Spleen (tissue), 11 donors: ENCODE measurements around the gene HIPK2. TPM values are rescaled to one million over a fixed set of nuclear protein-coding genes. Genes with fewer than 3 reads are reported as not detected.

Experiments
- DNase-seq: peaks from one replicate; pipeline ENCODE4 v3.0.0-alpha.2; 2020
- H3K27ac ChIP-seq, 8 donors: fragments of 200-600 bp; sonication (generic) in 7 of 8; 1 replicate in 4 of 8; 2 replicates in 4 of 8; pipeline versions ENCODE4 v1.5.0 to v1.8.0; 2016 to 2021; ENCODE audit warnings: inconsistent platforms in 4 of 8, mild to moderate bottlenecking in 4 of 8, moderate library complexity in 1 of 8
- H3K27me3 ChIP-seq, 7 donors: fragments of 200-600 bp; sonication (generic) in 6 of 7; replicated peaks in 1 of 7; 1 replicate in 4 of 7; 2 replicates in 3 of 7; pipeline versions ENCODE4 v1.5.0 to v1.8.0; 2016 to 2021; ENCODE audit warnings: inconsistent platforms in 3 of 7, mild to moderate bottlenecking in 1 of 7
- H3K36me3 ChIP-seq, 6 donors: fragments of 200-600 bp; sonication (generic) in 5 of 6; 1 replicate in 4 of 6; 2 replicates in 2 of 6; pipeline versions ENCODE4 v1.5.0 to v1.8.0; 2016 to 2021; ENCODE audit warnings: inconsistent platforms in 2 of 6
- H3K4me1 ChIP-seq, 6 donors: fragments of 200-600 bp; sonication (generic) in 5 of 6; 1 replicate in 3 of 6; 2 replicates in 3 of 6; pipeline versions ENCODE4 v1.5.0 to v1.8.0; 2016 to 2021; ENCODE audit warnings: inconsistent platforms in 3 of 6
- H3K4me3 ChIP-seq, 8 donors: fragments of 200-600 bp; sonication (generic) in 7 of 8; 1 replicate in 4 of 8; 2 replicates in 4 of 8; pipeline versions ENCODE4 v1.5.0 to v1.8.0; 2016 to 2021; ENCODE audit warnings: inconsistent platforms in 4 of 8, mild to moderate bottlenecking in 4 of 8, moderate library complexity in 2 of 8
- H3K9me3 ChIP-seq, 8 donors: fragments of 200-600 bp; sonication (generic) in 7 of 8; 1 replicate in 4 of 8; 2 replicates in 4 of 8; pipeline versions ENCODE4 v1.5.0 to v1.8.0; 2016 to 2021; ENCODE audit warnings: inconsistent platforms in 4 of 8
- POLR2A ChIP-seq, 3 donors: fragments of 450-650 bp; IDR thresholded peaks; one replicate each; pipeline ENCODE4 v1.5.1; 2017; ENCODE audit warnings: antibody characterized with exemption in 3 of 3, mild to moderate bottlenecking in 1 of 3
- POLR2AphosphoS5 ChIP-seq, 3 donors: sonication (generic); formaldehyde crosslinking; IDR thresholded peaks; one replicate each; pipeline ENCODE4 v1.5.1; 2017; ENCODE audit warnings: antibody characterized with exemption in 3 of 3
- WGBS, 5 donors: extraction: QIAGEN DNeasy Blood & Tissue Kit in 3 of 5; methylation state at CpG; one replicate each; pipeline versions ENCODE4 v1.1.5 to v1.1.7; 2013 to 2018; 5-methylcytosine and 5-hydroxymethylcytosine counted together
- intact Hi-C: fragments of 100-400 bp; cut with DNase I; formaldehyde crosslinking; loops from one replicate; pipeline ENCODE4 v1.15.0; 2023; ENCODE audit warnings: low total_unique reads
- polyA plus RNA-seq, 3 donors: library from polyadenylated mRNA; stranded (reverse); fragments of 200-250 nt; gene quantifications; one replicate each; pipeline ENCODE4 v1.2.1, GENCODE V29; 2013
- total RNA-seq, 7 donors: library from RNA; depleted of rRNA in 3 of 7; stranded (reverse); fragments of >200 nt in 3 of 7; fragmentation: NEBNext Ultra II Directional in 4 of 7; extraction: Animal tissue kit (Norgen Biotek cat#: 25700) in 4 of 7; gene quantifications; one replicate each; pipeline versions ENCODE4 v1.1.0 to v1.2.1, GENCODE V29; 2016 to 2021
- TF ChIP-seq, protein P1 (sequence below), 11 experiments: fragments of 200-600 bp in 7 of 11; fragments of 450-650 bp in 4 of 11; sonication (generic) in 4 of 11; IDR thresholded peaks in 8 of 11; conservative IDR thresholded peaks in 3 of 11; 1 replicate in 7 of 11; 2 replicates in 4 of 11; pipeline versions ENCODE4 v1.4.0 to v1.8.0; 2016 to 2021; ENCODE audit warnings: antibody characterized with exemption in 11 of 11, inconsistent platforms in 4 of 11, mild to moderate bottlenecking in 1 of 11
- donor health status: healthy with polysubstance abuse.
- donor health status: DM: no; HTN: no; CAD: no; lungs with moderate emphysema.
- donor health status: DM: no; HTN: no; CAD: no.
- donor health status: Bipolar disorder and iron deficiency.
- donor health status: healthy.
- donor health status: DM: no; HTN: no; CAD: no.
- donor health status: DM: yes; HTN: yes; CAD: no.

Gene HIPK2
- total and polyA plus RNA-seq, 10 donors, result 1.7 to 97.5 (median 51.8) TPM

DNA sequence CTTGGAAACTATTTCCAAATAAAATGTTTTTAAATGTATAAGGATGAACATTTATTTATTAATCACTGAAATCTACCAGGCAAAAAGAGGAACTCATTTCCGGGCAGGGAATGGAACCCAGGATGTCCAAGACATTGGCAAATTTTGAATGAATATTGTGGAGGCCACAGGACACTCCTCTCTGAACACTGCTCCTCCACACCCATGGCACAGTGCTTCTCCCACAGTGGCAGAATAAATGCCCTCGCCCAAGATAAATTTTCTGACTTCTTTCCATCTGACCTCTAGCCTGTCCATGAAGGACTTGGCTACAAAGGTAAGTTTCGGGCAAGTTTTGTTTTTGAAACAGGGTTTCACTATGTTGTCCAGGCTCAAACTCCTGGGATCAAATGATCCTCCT, 39.0 kb downstream of the HIPK2 start:
- WGBS, 5 donors, result 81 to 93% (median 90%) methylated on average over 3 of the region's 3 CpGs
- no peak for DNase-seq
- H3K9me3 ChIP-seq, result no peaks in the 10 kb centered on the region
- peak overlapping the region in 4 of 8 donors; percentile 42 to 64 (median 58) for H3K27ac ChIP-seq
- TF ChIP-seq, protein P1, sequence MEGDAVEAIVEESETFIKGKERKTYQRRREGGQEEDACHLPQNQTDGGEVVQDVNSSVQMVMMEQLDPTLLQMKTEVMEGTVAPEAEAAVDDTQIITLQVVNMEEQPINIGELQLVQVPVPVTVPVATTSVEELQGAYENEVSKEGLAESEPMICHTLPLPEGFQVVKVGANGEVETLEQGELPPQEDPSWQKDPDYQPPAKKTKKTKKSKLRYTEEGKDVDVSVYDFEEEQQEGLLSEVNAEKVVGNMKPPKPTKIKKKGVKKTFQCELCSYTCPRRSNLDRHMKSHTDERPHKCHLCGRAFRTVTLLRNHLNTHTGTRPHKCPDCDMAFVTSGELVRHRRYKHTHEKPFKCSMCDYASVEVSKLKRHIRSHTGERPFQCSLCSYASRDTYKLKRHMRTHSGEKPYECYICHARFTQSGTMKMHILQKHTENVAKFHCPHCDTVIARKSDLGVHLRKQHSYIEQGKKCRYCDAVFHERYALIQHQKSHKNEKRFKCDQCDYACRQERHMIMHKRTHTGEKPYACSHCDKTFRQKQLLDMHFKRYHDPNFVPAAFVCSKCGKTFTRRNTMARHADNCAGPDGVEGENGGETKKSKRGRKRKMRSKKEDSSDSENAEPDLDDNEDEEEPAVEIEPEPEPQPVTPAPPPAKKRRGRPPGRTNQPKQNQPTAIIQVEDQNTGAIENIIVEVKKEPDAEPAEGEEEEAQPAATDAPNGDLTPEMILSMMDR (IDR thresholded peaks at IDR 0.05 in 8 of 11, conservative IDR thresholded peaks at IDR 0.05 in 3 of 11), result no peak
- no peak for TF ChIP-seq POLR2A (IDR thresholded peaks at IDR 0.05)
- peaks cover 0 to 45% (median 0%) of the 10 kb centered on the region in 6 donors for H3K36me3 ChIP-seq
- intact Hi-C loops, result no loop called here
- H3K4me1 ChIP-seq, result peaks cover 17 to 89% (median 49%) of the 10 kb centered on the region in 6 donors
- H3K27me3 ChIP-seq, result no peaks in the 10 kb centered on the region
- H3K4me3 ChIP-seq, result no peak overlapping the region

DNA sequence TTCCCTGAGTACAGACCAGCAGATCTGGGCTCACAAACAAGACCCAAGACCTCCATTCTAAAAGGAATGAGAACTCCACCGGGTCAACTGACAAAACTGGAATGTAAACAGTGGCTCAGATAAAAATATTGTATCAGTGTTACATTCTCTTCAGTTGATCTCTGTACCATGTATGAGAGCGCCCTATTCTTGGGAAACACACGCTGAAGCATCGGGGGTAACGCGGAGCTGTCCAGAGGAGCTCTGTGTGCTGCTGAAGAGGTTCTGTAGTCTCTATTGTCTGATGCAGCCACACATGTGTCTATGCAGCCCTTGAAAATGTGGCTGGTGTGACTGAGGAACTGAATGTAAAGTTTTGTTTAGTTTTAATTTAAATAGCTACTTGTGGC, 39.7 kb downstream of the HIPK2 start:
- no peaks in the 10 kb centered on the region for H3K27me3 ChIP-seq
- intact Hi-C loops, result no loop called here
- no peaks in the 10 kb centered on the region for H3K9me3 ChIP-seq
- H3K27ac ChIP-seq, result peak overlapping the region in 6 of 8 donors; percentile 17 to 64 (median 48)
- no peak overlapping the region for H3K4me3 ChIP-seq
- H3K4me1 ChIP-seq, result peaks cover 17 to 85% (median 46%) of the 10 kb centered on the region in 6 donors
- H3K36me3 ChIP-seq, result peaks cover 0 to 45% (median 0%) of the 10 kb centered on the region in 6 donors
- WGBS, 5 donors, result 87 to 92% (median 88%) methylated on average over 6 of the region's 6 CpGs
- TF ChIP-seq POLR2AphosphoS5 (IDR thresholded peaks at IDR 0.05) (no peak), POLR2A (IDR thresholded peaks at IDR 0.05) (no peak)
- TF ChIP-seq, protein P1 (IDR thresholded peaks at IDR 0.05 in 8 of 11, conservative IDR thresholded peaks at IDR 0.05 in 3 of 11), result no peak
- no peak for DNase-seq

DNA sequence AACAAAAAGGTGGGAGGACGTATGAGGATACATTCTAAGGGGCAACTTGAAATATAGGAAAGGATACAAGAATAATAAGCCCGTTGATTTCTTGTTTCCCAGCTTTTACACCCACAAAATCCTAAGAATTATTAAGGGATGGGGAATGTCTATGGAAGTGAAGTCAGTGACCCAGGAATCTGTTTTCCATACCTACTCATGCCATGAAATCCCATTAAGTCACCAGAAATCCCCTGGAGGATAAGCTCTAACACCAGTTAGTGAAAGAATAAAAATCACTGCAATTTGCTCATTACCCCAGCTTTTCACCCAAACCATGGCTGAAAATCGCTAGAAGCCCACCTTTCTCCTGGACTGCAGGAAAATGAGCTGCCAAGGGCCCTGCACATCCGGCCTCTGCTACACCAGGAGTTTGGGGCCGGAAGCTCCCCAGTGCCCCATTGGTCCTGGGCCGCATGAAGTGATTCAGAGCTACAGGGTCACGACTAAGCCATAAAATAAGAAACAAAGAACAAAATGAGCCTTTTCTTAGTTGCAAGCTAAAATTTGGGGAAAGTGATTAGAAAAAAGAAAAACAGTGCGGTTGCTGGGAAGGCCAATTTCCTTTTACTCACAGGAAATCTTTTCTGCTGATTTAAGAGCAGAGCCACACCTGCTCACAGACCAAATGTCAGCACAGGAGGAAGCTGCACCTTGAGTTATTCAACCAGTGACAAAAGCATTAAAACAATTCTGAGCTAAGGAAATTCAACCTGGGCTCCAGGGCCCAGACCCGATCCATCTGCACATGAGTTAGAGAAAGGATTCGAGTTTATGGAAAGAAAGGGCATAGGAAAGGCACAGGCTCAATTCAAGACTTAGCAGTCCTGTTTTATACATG, 40.3 kb downstream of the HIPK2 start:
- H3K27me3 ChIP-seq, result no peaks in the 10 kb centered on the region
- H3K27ac ChIP-seq, result peak overlapping the region in 6 of 8 donors; percentile 17 to 64 (median 50)
- WGBS, 5 donors, result 51 to 76% (median 63%) methylated on average over 10 of the region's 10 CpGs
- TF ChIP-seq POLR2A (IDR thresholded peaks at IDR 0.05) (no peak), POLR2AphosphoS5 (IDR thresholded peaks at IDR 0.05) (no peak)
- TF ChIP-seq, protein P1 (IDR thresholded peaks at IDR 0.05 in 8 of 11, conservative IDR thresholded peaks at IDR 0.05 in 3 of 11), result no peak
- peaks cover 0 to 45% (median 0%) of the 10 kb centered on the region in 6 donors for H3K36me3 ChIP-seq
- intact Hi-C loops, result no loop called here
- H3K4me1 ChIP-seq, result peaks cover 17 to 85% (median 46%) of the 10 kb centered on the region in 6 donors
- H3K9me3 ChIP-seq, result no peaks in the 10 kb centered on the region
- no peak overlapping the region for H3K4me3 ChIP-seq
- DNase-seq, result no peak

DNA sequence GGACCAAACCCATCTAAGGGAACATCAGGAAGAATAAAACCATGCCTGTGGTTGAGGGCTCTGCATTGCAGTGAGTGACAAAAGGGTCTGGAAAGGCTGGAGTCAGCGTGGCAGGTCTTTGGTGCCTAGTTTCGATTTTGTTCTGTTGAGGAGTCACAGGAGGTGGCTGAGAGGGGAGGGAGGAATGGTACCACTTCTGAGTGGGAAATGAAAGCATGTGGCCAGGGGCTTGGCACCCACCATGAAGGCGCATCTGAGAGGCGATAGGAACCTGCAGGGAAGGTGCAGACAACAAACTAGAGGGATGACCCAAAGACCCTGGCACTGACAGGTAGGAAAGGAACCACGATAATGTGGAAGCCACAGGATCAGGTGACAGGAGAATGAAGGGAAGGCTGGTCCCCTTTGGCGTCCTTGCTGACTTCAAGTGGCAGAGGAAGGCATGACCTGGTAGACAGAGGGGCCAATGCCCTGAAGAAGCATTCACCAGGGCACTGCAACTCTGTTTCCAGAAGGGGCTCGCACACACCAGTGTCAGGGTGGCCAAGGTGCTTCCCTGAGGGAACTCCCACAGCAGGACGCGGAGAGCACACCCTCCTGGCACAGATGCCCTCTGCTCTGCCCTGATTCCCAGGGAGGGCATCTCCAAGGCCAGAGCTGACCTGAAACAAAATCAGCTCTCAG, 41.7 kb downstream of the HIPK2 start:
- Histone ChIP-seq H3K27ac (peak overlapping the region in 3 of 8 donors; percentile 6 to 53 (median 16)), H3K4me1 (peaks cover 28 to 94% (median 60%) of the 10 kb centered on the region in 6 donors)

More for the DNA sequence above, 41.7 kb downstream of the HIPK2 start:
- Histone ChIP-seq H3K4me3 (peak overlapping the region in 1 of 8 donors; percentile 3), H3K27me3 (no peaks in the 10 kb centered on the region), H3K9me3 (no peaks in the 10 kb centered on the region), H3K36me3 (peaks cover 0 to 38% (median 0%) of the 10 kb centered on the region in 6 donors)
- intact Hi-C loops, result no loop called here
- WGBS, 5 donors, result 79 to 89% (median 82%) methylated on average over 7 to 9 of the region's 9 CpGs
- TF ChIP-seq POLR2A (IDR thresholded peaks at IDR 0.05), result no peak
- TF ChIP-seq, protein P1 (IDR thresholded peaks at IDR 0.05 in 8 of 11, conservative IDR thresholded peaks at IDR 0.05 in 3 of 11), result no peak
- TF ChIP-seq POLR2AphosphoS5 (IDR thresholded peaks at IDR 0.05), result no peak
- DNase-seq, result no peak
